Measurements from ENCODE around the gene LRIG2.
"Not testable (repeated sequence)": the region's sequence is repeated elsewhere in the genome, so short reads cannot be mapped to it uniquely, and the experiment has no call there.

The LRIG2 gene

DNA sequence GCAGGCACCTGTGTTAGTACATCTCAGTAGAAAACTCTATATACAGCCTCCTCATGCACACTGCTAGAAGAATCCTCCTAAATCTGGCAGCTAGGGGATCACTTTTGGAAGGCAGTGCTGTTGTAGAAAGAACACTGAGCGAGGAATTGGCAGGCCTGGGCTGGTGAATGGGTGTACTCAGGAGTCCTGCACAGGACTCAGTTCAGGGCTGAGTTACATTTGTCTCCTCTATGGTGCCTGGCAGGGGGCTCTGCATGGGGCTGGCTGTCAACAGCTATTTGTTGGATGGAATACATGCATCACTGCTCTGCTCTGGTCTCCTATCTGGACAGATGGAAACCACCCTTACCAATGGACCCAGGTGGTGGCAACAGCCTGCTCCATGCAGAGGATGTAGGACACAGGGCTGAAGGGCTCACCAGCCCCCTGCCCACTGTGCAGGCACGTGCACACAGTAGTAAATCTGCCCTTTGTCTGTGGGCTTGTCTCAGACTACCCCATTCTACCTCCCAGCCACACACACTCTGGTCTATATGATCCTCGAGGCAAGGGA, 74.2 kb downstream of the LRIG2 start:
- Mint-ChIP-seq H3K27me3 (no peaks in the 10 kb centered on the region), H3K9me3 (no peaks in the 10 kb centered on the region), H3K36me3 (no peaks in the 10 kb centered on the region), H3K27ac (no peak overlapping the region), H3K4me1 (peaks cover 3% of the 10 kb centered on the region), H3K4me3 (no peak overlapping the region)
- DNase-seq (ENCODE audit: low spot score in 2 of 2) (no peak), ATAC-seq (ENCODE audit: low read depth) (no peak)

DNA sequence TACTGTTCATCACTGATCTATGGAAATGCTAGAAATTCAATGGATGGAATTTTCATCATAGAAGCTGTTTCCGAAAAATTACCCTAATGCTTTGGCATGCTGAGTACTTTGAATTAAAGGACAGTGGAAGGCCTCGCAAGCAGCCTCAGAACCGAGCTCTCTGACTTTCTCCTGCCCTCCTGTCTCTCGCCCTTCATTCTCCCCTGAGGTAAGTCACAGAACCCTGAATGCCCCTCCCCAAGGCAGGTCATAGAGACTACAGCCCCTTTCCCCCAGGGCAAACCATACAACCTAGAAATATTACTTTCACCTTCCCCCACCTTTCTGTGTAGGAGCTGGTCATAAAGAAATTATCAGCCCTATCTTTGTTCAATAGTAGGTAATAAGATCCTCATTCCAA, 74.8 kb downstream of the LRIG2 start:
- Mint-ChIP-seq H3K27me3 (no peaks in the 10 kb centered on the region), H3K4me1 (peaks cover 3% of the 10 kb centered on the region), H3K27ac (no peak overlapping the region), H3K36me3 (no peaks in the 10 kb centered on the region), H3K9me3 (no peaks in the 10 kb centered on the region), H3K4me3 (no peak overlapping the region)
- DNase-seq (ENCODE audit: low spot score in 2 of 2): no peak
- ATAC-seq (ENCODE audit: low read depth): no peak

DNA sequence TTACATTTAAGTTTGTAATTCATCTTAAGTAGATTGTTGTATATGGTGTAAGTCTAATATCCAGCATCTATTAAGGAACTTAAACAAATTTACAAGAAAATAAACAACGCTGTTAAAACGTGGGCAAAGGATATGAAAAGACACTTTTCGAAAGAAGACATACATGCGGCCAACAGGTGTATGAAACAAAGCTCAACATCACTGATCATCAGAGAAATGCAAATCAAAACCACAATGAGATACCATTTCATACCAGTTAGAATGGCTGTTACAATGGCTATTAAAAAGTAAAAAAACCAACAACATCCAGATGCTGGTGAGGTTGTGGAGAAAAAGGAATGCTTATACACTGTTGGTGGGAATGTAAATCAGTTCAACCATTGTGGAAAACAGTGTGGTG, 77.5 kb downstream of the LRIG2 start:
- DNase-seq (ENCODE audit: low spot score in 2 of 2); H3K27me3 Mint-ChIP-seq; H3K27ac Mint-ChIP-seq; H3K4me1 Mint-ChIP-seq; H3K36me3 Mint-ChIP-seq; H3K4me3 Mint-ChIP-seq; H3K9me3 Mint-ChIP-seq; ATAC-seq (ENCODE audit: low read depth): not testable (repeated sequence)

- Mint-ChIP-seq H3K27me3 (no peaks in the 10 kb centered on the region), H3K27ac (no peak overlapping the region), H3K4me1 (peaks cover 3% of the 10 kb centered on the region), H3K4me3 (no peak overlapping the region), H3K36me3 (peaks cover 1% of the 10 kb centered on the region), H3K9me3 (peaks cover 2% of the 10 kb centered on the region)
- ATAC-seq (ENCODE audit: low read depth) (no peak), DNase-seq (ENCODE audit: low spot score in 2 of 2) (no peak)
Measured at GRCh38 chr1:113153116-113153803, 80.3 kb downstream of the LRIG2 start.

DNA sequence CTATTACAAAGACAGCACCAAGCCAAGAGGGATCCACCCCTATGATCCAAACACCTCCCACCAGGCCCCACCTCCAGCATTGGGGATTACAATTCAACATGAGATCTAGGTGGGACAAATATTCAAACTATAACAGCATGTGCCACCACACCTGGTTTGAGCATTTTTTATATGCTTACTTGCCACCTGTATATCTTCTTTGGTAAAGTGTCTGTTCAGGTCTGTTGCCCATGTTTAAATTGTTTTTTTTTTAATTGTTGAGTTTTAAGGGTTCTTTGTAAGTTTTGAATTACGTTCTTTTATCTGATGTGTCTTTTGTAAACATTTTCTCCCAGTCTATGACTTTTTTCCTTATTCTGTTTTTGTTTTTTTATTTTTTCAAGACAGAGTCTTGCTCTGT, 83.4 kb downstream of the LRIG2 start:
- Mint-ChIP-seq H3K27ac (no peak overlapping the region), H3K36me3 (peaks cover 1% of the 10 kb centered on the region), H3K4me1 (no peaks in the 10 kb centered on the region), H3K9me3 (peaks cover 2% of the 10 kb centered on the region), H3K27me3 (no peaks in the 10 kb centered on the region), H3K4me3 (no peak overlapping the region)
- ATAC-seq (ENCODE audit: low read depth) (no peak), DNase-seq (ENCODE audit: low spot score in 2 of 2) (no peak)

GRCh38 chr1:113158743-113159142, 85.7 kb downstream of the LRIG2 start:
- DNase-seq (ENCODE audit: low spot score in 2 of 2); H3K9me3 Mint-ChIP-seq; ATAC-seq (ENCODE audit: low read depth); H3K27me3 Mint-ChIP-seq; H3K36me3 Mint-ChIP-seq; H3K27ac Mint-ChIP-seq; H3K4me3 Mint-ChIP-seq; H3K4me1 Mint-ChIP-seq: not testable (repeated sequence)

- Mint-ChIP-seq H3K36me3 (no peaks in the 10 kb centered on the region), H3K9me3 (peaks cover 3% of the 10 kb centered on the region)
Measured at GRCh38 chr1:113166473-113166872, 93.5 kb downstream of the LRIG2 start.

GRCh38 chr1:113168946-113169345, 95.9 kb downstream of the LRIG2 start:
- Mint-ChIP-seq H3K4me3 (no peak overlapping the region), H3K36me3 (peaks cover 3% of the 10 kb centered on the region), H3K9me3 (peaks cover 11% of the 10 kb centered on the region), H3K27me3 (peaks cover 2% of the 10 kb centered on the region), H3K27ac (no peak overlapping the region), H3K4me1 (peaks cover 2% of the 10 kb centered on the region)
- no peak for DNase-seq (ENCODE audit: low spot score in 2 of 2)
- ATAC-seq (ENCODE audit: low read depth): no peak

More at GRCh38 chr1:113166473-113166872, 93.5 kb downstream of the LRIG2 start:
- Mint-ChIP-seq H3K4me3 (no peak overlapping the region), H3K27ac (no peak overlapping the region), H3K27me3 (peaks cover 4% of the 10 kb centered on the region), H3K4me1 (peaks cover 6% of the 10 kb centered on the region)
- DNase-seq (ENCODE audit: low spot score in 2 of 2) (no peak), ATAC-seq (ENCODE audit: low read depth) (no peak)

GRCh38 chr1:113169591-113169990, 96.6 kb downstream of the LRIG2 start:
- Mint-ChIP-seq H3K4me1 (peaks cover 2% of the 10 kb centered on the region), H3K27ac (no peak overlapping the region), H3K9me3 (peaks cover 11% of the 10 kb centered on the region), H3K36me3 (peaks cover 3% of the 10 kb centered on the region), H3K4me3 (no peak overlapping the region), H3K27me3 (peaks cover 2% of the 10 kb centered on the region)
- no peak for DNase-seq (ENCODE audit: low spot score in 2 of 2)
- no peak for ATAC-seq (ENCODE audit: low read depth)

DNA sequence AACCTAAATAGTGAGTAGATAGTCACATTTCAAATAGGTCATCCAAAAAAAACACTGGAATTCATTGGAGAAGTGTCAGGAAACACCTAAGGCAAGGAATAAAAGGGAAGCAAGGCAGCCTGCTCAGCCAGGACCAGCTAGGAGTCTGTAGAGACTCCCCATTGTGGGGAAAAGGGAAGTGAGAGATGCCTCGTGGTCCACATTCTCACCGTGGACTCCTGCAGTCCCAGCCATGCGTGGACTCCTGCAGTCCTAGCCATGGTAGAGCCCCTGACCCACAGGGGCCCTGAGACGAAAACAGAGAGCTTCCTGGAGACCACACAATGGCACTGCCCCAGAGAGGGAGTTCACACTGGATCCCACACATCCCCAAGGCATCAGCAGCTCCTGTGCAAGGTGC, 97.5 kb downstream of the LRIG2 start:
- no peaks in the 10 kb centered on the region for H3K4me1 Mint-ChIP-seq
- peaks cover 3% of the 10 kb centered on the region for H3K36me3 Mint-ChIP-seq
- ATAC-seq (ENCODE audit: low read depth): no peak

DNA sequence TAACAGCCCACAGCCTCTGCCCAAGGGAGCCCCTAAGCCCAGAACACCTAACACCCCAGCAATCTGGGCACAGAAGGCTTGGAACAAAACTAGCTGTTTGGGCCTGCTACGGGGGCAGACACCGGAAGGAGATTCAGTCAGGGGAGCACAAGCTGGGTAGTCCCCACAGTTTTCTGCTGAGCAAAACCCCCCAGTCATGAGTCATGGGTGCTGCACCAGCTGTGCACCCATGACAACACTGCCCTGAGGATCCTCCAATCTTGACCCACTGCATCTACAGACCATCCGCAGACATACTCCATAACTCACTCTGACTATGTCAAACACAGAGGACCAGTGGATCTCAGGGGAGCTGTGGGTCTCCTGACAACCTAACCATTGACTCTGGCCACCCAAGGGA, 105.1 kb downstream of the LRIG2 start:
- no peak overlapping the region for H3K27ac Mint-ChIP-seq
- no peak overlapping the region for H3K4me3 Mint-ChIP-seq
- H3K27me3 Mint-ChIP-seq: no peaks in the 10 kb centered on the region
- peaks cover 2% of the 10 kb centered on the region for H3K9me3 Mint-ChIP-seq
- H3K4me1 Mint-ChIP-seq: no peaks in the 10 kb centered on the region
- no peak for DNase-seq (ENCODE audit: low spot score in 2 of 2)
- peaks cover 1% of the 10 kb centered on the region for H3K36me3 Mint-ChIP-seq
- ATAC-seq (ENCODE audit: low read depth): peak; percentile 71

More for the DNA sequence above, 97.5 kb downstream of the LRIG2 start:
- Mint-ChIP-seq H3K9me3 (peaks cover 10% of the 10 kb centered on the region), H3K27ac (no peak overlapping the region), H3K4me3 (no peak overlapping the region), H3K27me3 (no peaks in the 10 kb centered on the region)
- no peak for DNase-seq (ENCODE audit: low spot score in 2 of 2)

DNA sequence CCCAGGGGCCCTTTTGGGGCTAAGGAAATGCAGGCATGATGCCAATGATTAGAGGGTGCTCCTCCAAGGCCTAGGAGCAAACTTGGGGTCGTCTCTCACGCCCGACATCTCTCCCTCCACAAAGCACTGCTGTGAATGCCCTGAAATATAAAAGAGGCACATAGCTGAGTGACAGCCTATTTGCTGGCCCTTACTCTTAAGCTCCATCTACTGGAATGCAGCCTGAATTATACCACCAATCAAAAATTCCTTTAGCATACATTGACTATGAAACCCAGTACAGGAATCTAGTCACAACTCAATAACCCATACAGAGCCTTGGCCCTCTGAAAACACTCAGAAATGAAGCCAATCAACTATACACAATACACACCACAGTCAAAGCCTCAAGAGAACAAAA, 105.5 kb downstream of the LRIG2 start:
- no peak for ATAC-seq (ENCODE audit: low read depth)
- no peak overlapping the region for H3K27ac Mint-ChIP-seq
- DNase-seq (ENCODE audit: low spot score in 2 of 2): no peak

More for the DNA sequence above, 105.5 kb downstream of the LRIG2 start:
- H3K9me3 Mint-ChIP-seq: peaks cover 2% of the 10 kb centered on the region
- H3K27me3 Mint-ChIP-seq: no peaks in the 10 kb centered on the region
- H3K36me3 Mint-ChIP-seq: peaks cover 1% of the 10 kb centered on the region
- no peak overlapping the region for H3K4me3 Mint-ChIP-seq
- no peaks in the 10 kb centered on the region for H3K4me1 Mint-ChIP-seq

All from memory B cell (primary cell).